Fibroblast of mammary gland (primary cell): ENCODE results near the gene S1PR2.

Experiments used
- DNase-seq: peaks from one replicate; pipeline ENCODE4 v3.0.0-alpha.2; 2010; ENCODE audit warnings: low read depth
- H3K4me3 ChIP-seq: 2 replicates; pipeline ENCODE4 v1.5.1; 2011; ENCODE audit warnings: low read depth, mild to moderate bottlenecking, low read length, moderate library complexity; ENCODE audit not compliant: control insufficient read depth
- CTCF ChIP-seq: conservative IDR thresholded peaks from 2 replicates; pipeline ENCODE4 v1.5.1; 2011; ENCODE audit warnings: low read depth, low read length, inconsistent platforms; ENCODE audit not compliant: control insufficient read depth, insufficient read depth

Gene S1PR2

GRCh38 chr19:10223488-10224213, 7.5 kb downstream of the S1PR2 start:
- DNase-seq, result no peak
- no peak overlapping the region for H3K4me3 ChIP-seq
- no peak for TF ChIP-seq CTCF

- TF ChIP-seq CTCF, result no peak
- no peak for DNase-seq
- H3K4me3 ChIP-seq, result no peak overlapping the region
Observed at GRCh38 chr19:10222201-10222890, 8.8 kb downstream of the S1PR2 start.

- TF ChIP-seq CTCF, result no peak
- DNase-seq, result no peak
Observed at GRCh38 chr19:10220695-10221094, 10.4 kb downstream of the S1PR2 start.

GRCh38 chr19:10219678-10220077, 11.5 kb downstream of the S1PR2 start:
- H3K4me3 ChIP-seq, result no peak overlapping the region
- peak; percentile 52 for DNase-seq
- peak; percentile 52 for TF ChIP-seq CTCF

More at GRCh38 chr19:10220695-10221094, 10.4 kb downstream of the S1PR2 start:
- H3K4me3 ChIP-seq, result no peak overlapping the region

GRCh38 chr19:10217085-10217484, 14.0 kb downstream of the S1PR2 start:
- no peak overlapping the region for H3K4me3 ChIP-seq
- DNase-seq, result no peak
- TF ChIP-seq CTCF, result no peak

GRCh38 chr19:10214784-10215183, 16.3 kb downstream of the S1PR2 start:
- no peak for TF ChIP-seq CTCF
- no peak overlapping the region for H3K4me3 ChIP-seq
- DNase-seq, result peak; percentile 66
